ENCODE results near the gene CLEC16A.

CLEC16A gene

DNA sequence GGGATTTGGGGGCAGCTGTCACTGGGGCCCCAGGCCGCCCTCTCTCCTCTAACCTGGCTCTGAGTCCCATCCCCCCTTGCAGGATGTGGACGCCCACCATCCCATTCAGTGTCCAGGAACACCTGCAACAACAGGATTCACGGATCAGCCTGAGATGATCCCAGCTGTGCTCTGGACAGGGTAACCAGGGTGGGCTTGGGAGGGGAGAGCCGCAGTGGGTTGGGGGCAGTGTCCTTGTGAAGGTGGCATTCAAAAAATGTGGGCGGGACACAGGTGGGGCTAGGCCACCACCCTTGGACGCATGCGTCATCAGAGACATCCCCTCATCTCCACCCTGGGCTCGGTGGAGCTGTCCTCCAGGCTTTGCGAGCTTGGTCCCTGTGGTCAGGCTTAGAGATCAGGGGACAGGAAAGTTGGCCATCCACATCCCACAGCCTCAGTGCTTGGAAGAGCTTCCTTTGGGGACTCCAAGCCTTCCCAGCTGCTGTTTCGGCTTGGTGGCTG, 21.2 kb upstream of the CLEC16A start:
- TF ChIP-seq RAD21 (IDR thresholded peaks at IDR 0.05; ENCODE audit: low read depth) (no peak), EGR1 (IDR thresholded peaks at IDR 0.05) (no peak), TCF12 (IDR thresholded peaks at IDR 0.05; ENCODE audit: low read depth) (no peak), NFIC (IDR thresholded peaks at IDR 0.05) (no peak), EP300 (IDR thresholded peaks at IDR 0.05; ENCODE audit: borderline replicate concordance) (no peak), CEBPB (IDR thresholded peaks at IDR 0.05) (no peak), ZBTB7A (IDR thresholded peaks at IDR 0.05; ENCODE audit: low read depth) (no peak), TEAD4 (IDR thresholded peaks at IDR 0.05) (no peak), TAF1 (IDR thresholded peaks at IDR 0.05; ENCODE audit: low read depth) (no peak), YY1 (IDR thresholded peaks at IDR 0.05; ENCODE audit: low read depth) (no peak), CREB1 (IDR thresholded peaks at IDR 0.05; ENCODE audit: low read depth) (no peak)
- TF ChIP-seq, protein P1, sequence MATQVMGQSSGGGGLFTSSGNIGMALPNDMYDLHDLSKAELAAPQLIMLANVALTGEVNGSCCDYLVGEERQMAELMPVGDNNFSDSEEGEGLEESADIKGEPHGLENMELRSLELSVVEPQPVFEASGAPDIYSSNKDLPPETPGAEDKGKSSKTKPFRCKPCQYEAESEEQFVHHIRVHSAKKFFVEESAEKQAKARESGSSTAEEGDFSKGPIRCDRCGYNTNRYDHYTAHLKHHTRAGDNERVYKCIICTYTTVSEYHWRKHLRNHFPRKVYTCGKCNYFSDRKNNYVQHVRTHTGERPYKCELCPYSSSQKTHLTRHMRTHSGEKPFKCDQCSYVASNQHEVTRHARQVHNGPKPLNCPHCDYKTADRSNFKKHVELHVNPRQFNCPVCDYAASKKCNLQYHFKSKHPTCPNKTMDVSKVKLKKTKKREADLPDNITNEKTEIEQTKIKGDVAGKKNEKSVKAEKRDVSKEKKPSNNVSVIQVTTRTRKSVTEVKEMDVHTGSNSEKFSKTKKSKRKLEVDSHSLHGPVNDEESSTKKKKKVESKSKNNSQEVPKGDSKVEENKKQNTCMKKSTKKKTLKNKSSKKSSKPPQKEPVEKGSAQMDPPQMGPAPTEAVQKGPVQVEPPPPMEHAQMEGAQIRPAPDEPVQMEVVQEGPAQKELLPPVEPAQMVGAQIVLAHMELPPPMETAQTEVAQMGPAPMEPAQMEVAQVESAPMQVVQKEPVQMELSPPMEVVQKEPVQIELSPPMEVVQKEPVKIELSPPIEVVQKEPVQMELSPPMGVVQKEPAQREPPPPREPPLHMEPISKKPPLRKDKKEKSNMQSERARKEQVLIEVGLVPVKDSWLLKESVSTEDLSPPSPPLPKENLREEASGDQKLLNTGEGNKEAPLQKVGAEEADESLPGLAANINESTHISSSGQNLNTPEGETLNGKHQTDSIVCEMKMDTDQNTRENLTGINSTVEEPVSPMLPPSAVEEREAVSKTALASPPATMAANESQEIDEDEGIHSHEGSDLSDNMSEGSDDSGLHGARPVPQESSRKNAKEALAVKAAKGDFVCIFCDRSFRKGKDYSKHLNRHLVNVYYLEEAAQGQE (IDR thresholded peaks at IDR 0.05; ENCODE audit: low read depth): no peak
- TF ChIP-seq, protein P2, sequence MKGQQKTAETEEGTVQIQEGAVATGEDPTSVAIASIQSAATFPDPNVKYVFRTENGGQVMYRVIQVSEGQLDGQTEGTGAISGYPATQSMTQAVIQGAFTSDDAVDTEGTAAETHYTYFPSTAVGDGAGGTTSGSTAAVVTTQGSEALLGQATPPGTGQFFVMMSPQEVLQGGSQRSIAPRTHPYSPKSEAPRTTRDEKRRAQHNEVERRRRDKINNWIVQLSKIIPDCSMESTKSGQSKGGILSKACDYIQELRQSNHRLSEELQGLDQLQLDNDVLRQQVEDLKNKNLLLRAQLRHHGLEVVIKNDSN (IDR thresholded peaks at IDR 0.05): no peak
- TF ChIP-seq, protein P3, sequence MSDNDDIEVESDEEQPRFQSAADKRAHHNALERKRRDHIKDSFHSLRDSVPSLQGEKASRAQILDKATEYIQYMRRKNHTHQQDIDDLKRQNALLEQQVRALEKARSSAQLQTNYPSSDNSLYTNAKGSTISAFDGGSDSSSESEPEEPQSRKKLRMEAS (IDR thresholded peaks at IDR 0.05): no peak

DNA sequence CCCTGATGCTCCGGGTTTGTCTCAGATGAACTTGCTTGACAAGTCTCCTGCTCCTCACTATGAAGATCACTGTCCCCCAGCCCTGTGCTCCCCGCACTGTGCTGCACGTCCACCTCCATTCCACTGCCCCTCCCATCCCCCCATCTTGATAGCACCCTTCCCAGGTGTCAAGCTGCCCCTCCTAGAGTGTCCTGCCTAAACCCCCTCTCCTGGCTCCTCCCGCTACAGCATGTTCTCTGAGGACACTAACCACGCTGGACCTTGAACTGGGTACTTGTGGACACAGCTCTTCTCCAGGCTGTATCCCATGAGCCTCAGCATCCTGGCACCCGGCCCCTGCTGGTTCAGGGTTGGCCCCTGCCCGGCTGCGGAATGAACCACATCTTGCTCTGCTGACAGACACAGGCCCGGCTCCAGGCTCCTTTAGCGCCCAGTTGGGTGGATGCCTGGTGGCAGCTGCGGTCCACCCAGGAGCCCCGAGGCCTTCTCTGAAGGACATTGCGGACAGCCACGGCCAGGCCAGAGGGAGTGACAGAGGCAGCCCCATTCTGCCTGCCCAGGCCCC, 20.6 kb upstream of the CLEC16A start:
- TF ChIP-seq CEBPB (IDR thresholded peaks at IDR 0.05): no peak
- TF ChIP-seq TAF1 (IDR thresholded peaks at IDR 0.05; ENCODE audit: low read depth): no peak
- no peak for TF ChIP-seq NFIC (IDR thresholded peaks at IDR 0.05)
- TF ChIP-seq, protein P2 (IDR thresholded peaks at IDR 0.05): no peak
- no peak for TF ChIP-seq RAD21 (IDR thresholded peaks at IDR 0.05; ENCODE audit: low read depth)
- TF ChIP-seq, protein P1 (IDR thresholded peaks at IDR 0.05; ENCODE audit: low read depth): no peak
- no peak for TF ChIP-seq EGR1 (IDR thresholded peaks at IDR 0.05)

DNA sequence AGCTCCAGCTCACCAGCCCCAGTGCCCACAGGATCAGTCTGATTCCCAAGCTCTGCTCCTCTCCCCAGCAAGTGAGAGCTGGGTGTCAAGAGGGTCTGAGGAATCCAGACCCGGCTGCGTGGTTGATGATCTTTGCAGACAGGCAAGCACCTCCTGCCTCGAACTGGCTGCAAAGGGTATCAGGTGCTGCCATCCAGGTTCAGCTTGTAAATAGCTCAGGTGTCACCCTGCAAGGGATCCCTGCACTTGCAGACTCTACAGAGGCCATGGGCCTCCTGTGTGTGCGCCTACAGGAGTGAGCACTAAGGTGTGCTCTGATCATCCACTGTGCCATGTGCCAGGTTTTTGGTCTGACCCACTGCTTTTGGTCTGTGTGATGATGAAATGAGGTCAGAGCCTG, 18.3 kb upstream of the CLEC16A start:
- TF ChIP-seq, protein P3 (IDR thresholded peaks at IDR 0.05): no peak
- TF ChIP-seq, protein P2 (IDR thresholded peaks at IDR 0.05): no peak
- TF ChIP-seq YY1 (IDR thresholded peaks at IDR 0.05; ENCODE audit: low read depth) (no peak), TAF1 (IDR thresholded peaks at IDR 0.05; ENCODE audit: low read depth) (no peak), EP300 (IDR thresholded peaks at IDR 0.05; ENCODE audit: borderline replicate concordance) (no peak), TEAD4 (IDR thresholded peaks at IDR 0.05) (no peak), RAD21 (IDR thresholded peaks at IDR 0.05; ENCODE audit: low read depth) (no peak), CREB1 (IDR thresholded peaks at IDR 0.05; ENCODE audit: low read depth) (no peak), NFIC (IDR thresholded peaks at IDR 0.05) (no peak), EGR1 (IDR thresholded peaks at IDR 0.05) (no peak)

DNA sequence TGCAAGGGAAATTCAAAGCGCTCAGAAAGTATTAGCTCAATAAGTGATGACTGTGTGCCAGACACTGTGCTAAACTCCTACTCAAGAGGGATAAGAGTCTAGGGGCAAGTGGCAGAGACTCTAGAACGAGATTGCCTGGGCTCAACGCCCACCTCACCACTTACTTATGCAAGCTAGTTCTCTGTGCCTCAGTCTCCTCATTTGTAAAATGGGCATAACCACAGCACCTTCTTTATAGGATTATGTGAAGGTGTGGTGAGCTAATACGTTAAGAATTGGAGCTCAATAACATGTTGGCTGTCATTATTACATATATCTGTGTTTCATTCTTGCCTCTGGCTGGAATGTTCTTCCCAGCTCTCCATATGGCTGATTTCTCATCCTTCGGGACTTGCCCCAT, 17.5 kb upstream of the CLEC16A start:
- TF ChIP-seq TCF12 (IDR thresholded peaks at IDR 0.05; ENCODE audit: low read depth) (no peak), TAF1 (IDR thresholded peaks at IDR 0.05; ENCODE audit: low read depth) (no peak), TEAD4 (IDR thresholded peaks at IDR 0.05) (no peak), CREB1 (IDR thresholded peaks at IDR 0.05; ENCODE audit: low read depth) (no peak), ZBTB7A (IDR thresholded peaks at IDR 0.05; ENCODE audit: low read depth) (no peak), RAD21 (IDR thresholded peaks at IDR 0.05; ENCODE audit: low read depth) (no peak), FOXM1 (IDR thresholded peaks at IDR 0.05; ENCODE audit: borderline replicate concordance, low read depth) (no peak)
- TF ChIP-seq, protein P2 (IDR thresholded peaks at IDR 0.05): no peak

DNA sequence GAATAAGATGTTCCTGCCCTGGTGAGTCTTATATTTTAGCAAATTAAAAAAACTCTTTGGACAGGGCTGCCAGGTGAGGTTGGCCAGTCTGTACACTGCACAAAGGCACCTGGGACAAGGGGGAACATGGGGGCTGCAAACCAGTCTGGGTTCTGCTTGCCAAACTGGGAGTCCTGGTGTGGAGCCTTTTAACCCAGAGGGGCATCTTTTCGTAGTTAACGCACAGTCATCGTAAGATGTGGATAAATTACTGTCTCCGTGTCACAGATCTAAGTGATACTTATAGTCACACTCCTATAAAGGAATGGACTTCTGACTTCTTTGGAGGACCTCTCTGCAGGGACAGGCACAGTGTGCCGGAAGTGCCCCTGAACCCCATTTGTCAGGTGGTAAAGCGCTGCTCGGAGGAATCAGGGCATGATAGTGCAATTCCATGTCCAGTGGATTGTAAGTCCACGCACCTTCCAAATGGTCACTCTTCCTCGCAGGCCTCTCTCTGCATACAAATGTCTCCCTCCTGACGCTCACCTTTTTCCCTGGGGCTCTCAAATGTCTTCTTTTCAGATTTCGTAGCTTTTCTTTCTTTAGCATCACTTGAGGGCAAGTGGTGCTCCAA, 16.8 kb upstream of the CLEC16A start:
- no peak for TF ChIP-seq CEBPB (IDR thresholded peaks at IDR 0.05)
- no peak for TF ChIP-seq EP300 (IDR thresholded peaks at IDR 0.05; ENCODE audit: borderline replicate concordance)
- TF ChIP-seq YY1 (IDR thresholded peaks at IDR 0.05; ENCODE audit: low read depth): no peak
- TF ChIP-seq FOXM1 (IDR thresholded peaks at IDR 0.05; ENCODE audit: borderline replicate concordance, low read depth): no peak
- TF ChIP-seq, protein P3 (IDR thresholded peaks at IDR 0.05): no peak
- TF ChIP-seq, protein P2 (IDR thresholded peaks at IDR 0.05): no peak
- TF ChIP-seq TEAD4 (IDR thresholded peaks at IDR 0.05): no peak
- no peak for TF ChIP-seq TCF12 (IDR thresholded peaks at IDR 0.05; ENCODE audit: low read depth)
- TF ChIP-seq CREB1 (IDR thresholded peaks at IDR 0.05; ENCODE audit: low read depth): no peak
- TF ChIP-seq EGR1 (IDR thresholded peaks at IDR 0.05): no peak
- TF ChIP-seq, protein P1 (IDR thresholded peaks at IDR 0.05; ENCODE audit: low read depth): no peak
- TF ChIP-seq TAF1 (IDR thresholded peaks at IDR 0.05; ENCODE audit: low read depth): no peak
- TF ChIP-seq RAD21 (IDR thresholded peaks at IDR 0.05; ENCODE audit: low read depth): no peak
- TF ChIP-seq ZBTB7A (IDR thresholded peaks at IDR 0.05; ENCODE audit: low read depth): no peak
- no peak for TF ChIP-seq NFIC (IDR thresholded peaks at IDR 0.05)
